IMR-90 (cell line): Measurements from ENCODE around the gene RIC3. TPM values are rescaled to one million over a fixed set of nuclear protein-coding genes. Genes with fewer than 3 reads are reported as not detected.

ENCODE experiments used
- ATAC-seq: fragments of 200-7000 bp; cut with Tn5 transposase; 2 replicates; pipeline ENCODE4 v1.9.1; 2020; ENCODE audit warnings: low read depth, mild to moderate bottlenecking, moderate library complexity
- BruUV-seq: library from RNA; stranded (reverse); fragments of 400-500 nt; replicated peaks from 2 replicates; lab custom pipeline; 2021; lab: Mats Ljungman, UMichigan
- CTCF ChIA-PET: fragments of 300-600 bp; formaldehyde crosslinking; extraction: SDS; loops from one replicate; lab custom pipeline; 2021; ENCODE audit warnings: antibody characterized with exemption; lab: Yijun Ruan, JAX
- POLR2A ChIA-PET: fragments of 300-600 bp; sonication (Branson Sonifier 250); formaldehyde crosslinking; loops from one replicate; lab custom pipeline; 2022; ENCODE audit warnings: antibody characterized with exemption; ENCODE audit not compliant: unreplicated experiment; lab: Charles Lee
- DNase-seq: peaks from one replicate; pipeline ENCODE4 v3.0.0; 2013
- H2AFZ ChIP-seq: replicated peaks from 2 replicates; pipeline ENCODE3; 2013; ENCODE audit warnings: low read length, mild to moderate bottlenecking; ENCODE audit not compliant: poor library complexity
- H2AK5ac ChIP-seq: 2 replicates; pipeline ENCODE4 v1.6.1; 2013; ENCODE audit warnings: low read depth, low read length, inconsistent platforms
- H2AK9ac ChIP-seq: replicated peaks from 2 replicates; pipeline ENCODE3; 2013; ENCODE audit warnings: mild to moderate bottlenecking, low read depth, low read length, moderate library complexity; ENCODE audit not compliant: poor library complexity
- H2BK120ac ChIP-seq: 2 replicates; pipeline ENCODE4 v1.6.1; 2013; ENCODE audit warnings: low read depth, low read length, inconsistent platforms
- H2BK15ac ChIP-seq: 3 replicates; pipeline ENCODE4 v1.6.1; 2013; ENCODE audit warnings: low read depth, low read length, inconsistent platforms
- H2BK20ac ChIP-seq: 2 replicates; pipeline ENCODE4 v1.6.1; 2013; ENCODE audit warnings: low read depth, mild to moderate bottlenecking, inconsistent platforms, low read length, moderate library complexity
- H2BK5ac ChIP-seq: 2 replicates; pipeline ENCODE4 v1.6.1; 2013; ENCODE audit warnings: mild to moderate bottlenecking, low read depth, low read length, inconsistent platforms; ENCODE audit not compliant: poor library complexity, severe bottlenecking
- H3K14ac ChIP-seq: replicated peaks from 2 replicates; pipeline ENCODE4 v1.6.1; 2013; ENCODE audit warnings: low read depth, low read length, inconsistent platforms
- H3K18ac ChIP-seq: 2 replicates; pipeline ENCODE4 v1.6.1; 2013; ENCODE audit warnings: low read depth, low read length, control low read depth
- H3K23ac ChIP-seq: 2 replicates; pipeline ENCODE4 v1.6.1; 2013; ENCODE audit warnings: low read depth, low read length, inconsistent platforms
- H3K27ac ChIP-seq: 2 replicates; pipeline ENCODE4 v1.5.1; 2013; ENCODE audit warnings: mild to moderate bottlenecking, control low read depth, low read length; ENCODE audit not compliant: insufficient read depth
- H3K27me3 ChIP-seq: 2 replicates; pipeline ENCODE4 v1.6.1; 2013; ENCODE audit warnings: low read length; ENCODE audit not compliant: control insufficient read depth, insufficient read depth
- H3K36me3 ChIP-seq: 2 replicates; pipeline ENCODE4 v1.6.1; 2013; ENCODE audit warnings: low read length, mixed read lengths; ENCODE audit not compliant: control insufficient read depth, insufficient read depth
- H3K4ac ChIP-seq: 2 replicates; pipeline ENCODE4 v1.6.1; 2013; ENCODE audit warnings: low read depth, low read length, inconsistent platforms
- H3K4me1 ChIP-seq: 2 replicates; pipeline ENCODE4 v1.6.1; 2013; ENCODE audit warnings: low read length, mixed read lengths; ENCODE audit not compliant: control insufficient read depth, insufficient read depth
- H3K4me2 ChIP-seq: 2 replicates; pipeline ENCODE4 v1.6.1; 2013; ENCODE audit warnings: low read depth, mild to moderate bottlenecking, control low read depth, low read length, moderate library complexity
- H3K4me3 ChIP-seq: 2 replicates; pipeline ENCODE4 v1.5.1; 2013; ENCODE audit warnings: low read depth, mild to moderate bottlenecking, control low read depth, low read length, moderate library complexity; ENCODE audit not compliant: insufficient read depth
- H3K56ac ChIP-seq: 2 replicates; pipeline ENCODE4 v1.6.1; 2013; ENCODE audit warnings: low read length, inconsistent platforms; ENCODE audit not compliant: insufficient read depth; ENCODE audit errors: extremely low read depth
- H3K79me1 ChIP-seq, 2 experiments: 2 replicates each; pipeline ENCODE4 v1.6.1; 2013; ENCODE audit warnings: low read length in 2 of 2, inconsistent platforms in 1 of 2, low read depth in 1 of 2
- H3K9ac ChIP-seq: 2 replicates; pipeline ENCODE4 v1.6.1; 2013; ENCODE audit warnings: low read depth, low read length, control low read depth
- H3K9me1 ChIP-seq: 2 replicates; pipeline ENCODE4 v1.6.1; 2013; ENCODE audit warnings: low read length, inconsistent platforms; ENCODE audit not compliant: insufficient read depth
- H3K9me3 ChIP-seq: 2 replicates; pipeline ENCODE4 v1.6.1; 2013; ENCODE audit warnings: low read length; ENCODE audit not compliant: control insufficient read depth, insufficient read depth
- H4K20me1 ChIP-seq: 2 replicates; pipeline ENCODE4 v1.6.1; 2013; ENCODE audit warnings: low read length, inconsistent platforms; ENCODE audit not compliant: insufficient read depth
- H4K5ac ChIP-seq: 2 replicates; pipeline ENCODE4 v1.6.1; 2013; ENCODE audit warnings: mild to moderate bottlenecking, low read depth, low read length, control low read depth
- H4K8ac ChIP-seq, 2 experiments: 2 replicates each; pipeline ENCODE4 v1.6.1; 2013; ENCODE audit warnings: low read depth in 2 of 2, low read length in 2 of 2, control low read depth in 1 of 2, inconsistent platforms in 1 of 2
- H4K91ac ChIP-seq: 2 replicates; pipeline ENCODE4 v1.6.1; 2013; ENCODE audit warnings: low read depth, low read length, inconsistent platforms; ENCODE audit not compliant: insufficient read depth
- CTCF ChIP-seq: conservative IDR thresholded peaks from 2 replicates; pipeline ENCODE4 v1.5.1; 2012; ENCODE audit warnings: mild to moderate bottlenecking, low read depth, low read length, improper control_type of control experiment
- POLR2A ChIP-seq: IDR thresholded peaks from 2 replicates; pipeline ENCODE4 v1.6.1; 2012; ENCODE audit warnings: mild to moderate bottlenecking, low read depth, low read length
- RAD21 ChIP-seq: IDR thresholded peaks from 2 replicates; pipeline ENCODE4 v1.6.1; 2012; ENCODE audit warnings: low read length, improper control_type of control experiment
- RCOR1 ChIP-seq: IDR thresholded peaks from 2 replicates; pipeline ENCODE4 v1.6.1; 2012; ENCODE audit warnings: mild to moderate bottlenecking, low read length, improper control_type of control experiment; ENCODE audit not compliant: insufficient replicate concordance
- SMC3 ChIP-seq: fragments of 150-350 bp; IDR thresholded peaks from 2 replicates; pipeline ENCODE4 v1.6.1; 2016; ENCODE audit warnings: low read depth, mild to moderate bottlenecking, antibody characterized with exemption, low read length, moderate library complexity
- WGBS, 2 experiments: methylation state at CpG; one replicate each; pipeline versions ENCODE4 v1.1.5 to v1.1.7; 2013; ENCODE audit warnings: missing lambda C conversion rate in 2 of 2; ENCODE audit not compliant: insufficient read length in 1 of 2; ENCODE audit errors: extremely low coverage in 2 of 2; 5-methylcytosine and 5-hydroxymethylcytosine counted together
- dilution Hi-C: fragments of 300-500 bp; cut with HindIII; formaldehyde crosslinking; loops from one replicate; pipeline ENCODE4 v1.14.3; 2018; ENCODE audit warnings: low sequenced_read_pairs; ENCODE audit not compliant: unreplicated experiment
- in situ Hi-C: fragments of 300-500 bp; cut with MboI; formaldehyde crosslinking; loops from 3 replicates; pipeline ENCODE4 v1.14.3; 2019; ENCODE audit warnings: low sequenced_read_pairs, inconsistent platforms, mixed read lengths
- intact Hi-C: fragments of 100-400 bp; cut with micrococcal nuclease; formaldehyde crosslinking; loops from 2 replicates; pipeline ENCODE4 v1.10.0; 2022
- polyA plus RNA-seq, 3 experiments: library from polyadenylated mRNA; depleted of rRNA; stranded (reverse); fragments of >200 nt; gene quantifications; 2 replicates each; pipeline ENCODE4 v1.2.3, GENCODE V29; 2012; ENCODE audit warnings: low replicate concordance in 1 of 3
- total RNA-seq: library from RNA; depleted of rRNA; stranded (reverse); fragments of >200 nt; gene quantifications from 2 replicates; pipeline ENCODE4 v1.2.3, GENCODE V29; 2012

The RIC3 gene
- total and polyA plus RNA-seq, 2 of the 4 experiments (the other 2 are of a cell fraction), result not detected

- Histone ChIP-seq H2AK9ac (peak overlapping the region; percentile 71), H3K23ac (no peak overlapping the region), H3K36me3 (no peaks in the 10 kb centered on the region), H3K4me2 (no peak overlapping the region), H2BK15ac (no peak overlapping the region), H3K79me1 (no peaks in the 10 kb centered on the region), H3K4me3 (no peak overlapping the region), H2BK120ac (no peak overlapping the region), H4K8ac (no peak overlapping the region), H3K18ac (no peak overlapping the region), H3K56ac (no peak overlapping the region), H2BK5ac (no peak overlapping the region), H3K27me3 (peaks cover 13% of the 10 kb centered on the region), H3K9me1 (no peaks in the 10 kb centered on the region), H3K4ac (no peak overlapping the region), H4K91ac (no peak overlapping the region), H4K5ac (no peak overlapping the region), H2BK20ac (no peak overlapping the region), H3K27ac (no peak overlapping the region), H2AFZ (peak overlapping the region; percentile 0), H3K14ac (no peak overlapping the region), H3K9ac (no peak overlapping the region), H4K20me1 (no peaks in the 10 kb centered on the region), H3K9me3 (no peaks in the 10 kb centered on the region), H3K4me1 (no peaks in the 10 kb centered on the region), H2AK5ac (no peak overlapping the region)
- CTCF ChIA-PET, result interaction anchor here (0.6 to 1.4 kb wide), 3 partner anchors 9 to 72 kb away, joined by 3 to 5 read pairs (median 3); partner anchors contain the start of gene LMO1
- no TSS peak for BruUV-seq
- peak; percentile 63 for DNase-seq
- whole genome bisulfite sequencing, 2 experiments, result 100% methylated on average over 1 of the region's 19 CpGs; no CpG with 5 or more reads in 1 of the 2 experiments
- TF ChIP-seq SMC3 (peak; percentile 75), RCOR1 (no peak), POLR2A (no peak), RAD21 (peak; percentile 73), CTCF (peak; percentile 82)
- intact Hi-C loops (loop anchor here (1.0 kb wide), 3 partner anchors 71 to 374 kb away; partner anchors contain the start of gene LMO1), dilution Hi-C loops (no loop called here), in situ Hi-C loops (no loop called here)
- peak; percentile 98 for ATAC-seq
- POLR2A ChIA-PET, result no interaction called here
Observed at GRCh38 chr11:8192016-8192895, 23.4 kb upstream of the RIC3 start.
